ENCODE results near the gene NACC1. TPM values are rescaled to one million over a fixed set of nuclear protein-coding genes. Genes with fewer than 3 reads are reported as not detected.

The NACC1 gene
- total RNA-seq = 41.9 and 61.9 TPM in 2 replicates

GRCh38 chr19:13117772-13118423, at the start of gene NACC1:
TSS of gene NACC1 (plus strand) at chr19:13118264. CDS start at chr19:13135208, 16,944 bp downstream.

GRCh38 chr19:13102666-13103580, 15.1 kb upstream of the NACC1 start, which contains the start of gene LYL1:
TSS of gene LYL1 (minus strand) at chr19:13102858. CDS start at chr19:13101171, 1,687 bp downstream.

GRCh38 chr19:13116282-13117175, 1.5 kb upstream of the NACC1 start, which contains the start of gene TRMT1:
TSS of gene TRMT1 (minus strand) at chr19:13116740. CDS start at chr19:13116399, 341 bp downstream.

GRCh38 chr19:13150187-13150930, 32.3 kb downstream of the NACC1 start, which contains the start of the genes IER2 and STX10:
TSS of gene IER2 (plus strand) at chr19:13150411. CDS start at chr19:13153187, 2,776 bp downstream.
TSS of gene STX10 (minus strand) at chr19:13150375. CDS start at chr19:13150173, 202 bp downstream.

Other genes starting within 250 kb of the NACC1 start
- gene DNASE2, start 236.8 kb upstream of the NACC1 start, total RNA-seq = 22.8 and 30.9 TPM in 2 replicates
- 0.17 TPM in 1 of 2 replicates, not detected in the other for gene KLF1, start 231.1 kb upstream of the NACC1 start, total RNA-seq
- 28.3 and 55.3 TPM in 2 replicates for gene GCDH, start 227.1 kb upstream of the NACC1 start, total RNA-seq
- gene SYCE2, start 199.0 kb upstream of the NACC1 start, total RNA-seq = 0.15 TPM in 1 of 2 replicates, not detected in the other
- gene FARSA, start 184.6 kb upstream of the NACC1 start, total RNA-seq = 46.3 and 80.1 TPM in 2 replicates
- 1,350 and 1,500 TPM in 2 replicates for gene CALR, start 179.7 kb upstream of the NACC1 start, total RNA-seq
- gene RAD23A, start 172.4 kb upstream of the NACC1 start, total RNA-seq = 64.9 and 86.2 TPM in 2 replicates
- 22.7 and 24.0 TPM in 2 replicates for gene GADD45GIP1, start 161.0 kb upstream of the NACC1 start, total RNA-seq
- 0.29 TPM in 1 of 2 replicates, not detected in the other for gene DAND5, start 148.7 kb upstream of the NACC1 start, total RNA-seq
- gene NFIX, start 122.8 kb upstream of the NACC1 start, total RNA-seq = 168 and 204 TPM in 2 replicates
- gene LYL1, start 15.4 kb upstream of the NACC1 start, total RNA-seq = 0.73 and 0.99 TPM in 2 replicates
- gene TRMT1, start 1.5 kb upstream of the NACC1 start, total RNA-seq = 29.5 and 64.8 TPM in 2 replicates
- gene STX10, start 32.1 kb downstream of the NACC1 start, total RNA-seq = 83.4 and 102 TPM in 2 replicates
- 19.0 and 22.1 TPM in 2 replicates for gene IER2, start 32.1 kb downstream of the NACC1 start, total RNA-seq

Measured in smooth muscle cell of trachea (primary cell).